Natural killer cell treated with Interleukin-12 subunit alpha and Interleukin-12 subunit beta and Interleukin-15 and Interleukin-18, amount 100 ng/mL, for 72 hours (primary cell): ENCODE measurements around the gene PJA2. TPM values are rescaled to one million over a fixed set of nuclear protein-coding genes. Genes with fewer than 3 reads are reported as not detected.
A peak's percentile ranks its signal among the peaks of the same experiment; 100 is the strongest.
"Not testable (repeated sequence)": the region's sequence is repeated elsewhere in the genome, so short reads cannot be mapped to it uniquely, and the experiment has no call there.

Experiments
- ATAC-seq, 2 donors: fragments of 150-1000 bp; cut with Tn5 transposase in 1 of 2; sonication (Bioruptor Pico), chemical (Tn5 transposase) in 1 of 2; 2 replicates each; pipeline ENCODE4 v1.10.0; 2021
- DNase-seq: peaks from one replicate; pipeline ENCODE4 v3.0.0; 2022; ENCODE audit warnings: low spot score
- H3K27ac Mint-ChIP-seq, 2 donors: 1 replicate in 1 of 2; 2 replicates in 1 of 2; pipeline ENCODE4 v1.8.0; 2022; ENCODE audit warnings: mixed read lengths in 2 of 2, mild to moderate bottlenecking in 1 of 2, moderate library complexity in 1 of 2
- H3K27me3 Mint-ChIP-seq, 2 donors: 1 replicate in 1 of 2; 2 replicates in 1 of 2; pipeline ENCODE4 v1.8.0; 2022; ENCODE audit warnings: mixed read lengths in 2 of 2
- H3K36me3 Mint-ChIP-seq: one replicate; pipeline ENCODE4 v1.8.0; 2022; ENCODE audit warnings: mixed read lengths
- H3K4me1 Mint-ChIP-seq, 2 donors: 1 replicate in 1 of 2; 2 replicates in 1 of 2; pipeline ENCODE4 v1.8.0; 2022; ENCODE audit warnings: low read depth in 2 of 2, mixed read lengths in 2 of 2, mild to moderate bottlenecking in 1 of 2
- H3K4me3 Mint-ChIP-seq: one replicate; pipeline ENCODE4 v1.8.0; 2022; ENCODE audit warnings: mixed read lengths
- H3K9me3 Mint-ChIP-seq: 2 replicates; pipeline ENCODE4 v1.8.0; 2022; ENCODE audit warnings: mixed read lengths
- total RNA-seq, 2 donors: library from RNA; stranded (reverse); gene quantifications; one replicate each; pipeline ENCODE4 v1.2.3, GENCODE V29; 2022

PJA2 gene
- total RNA-seq, 2 donors from 2014 or later, result 45.4 to 71.8 TPM

DNA sequence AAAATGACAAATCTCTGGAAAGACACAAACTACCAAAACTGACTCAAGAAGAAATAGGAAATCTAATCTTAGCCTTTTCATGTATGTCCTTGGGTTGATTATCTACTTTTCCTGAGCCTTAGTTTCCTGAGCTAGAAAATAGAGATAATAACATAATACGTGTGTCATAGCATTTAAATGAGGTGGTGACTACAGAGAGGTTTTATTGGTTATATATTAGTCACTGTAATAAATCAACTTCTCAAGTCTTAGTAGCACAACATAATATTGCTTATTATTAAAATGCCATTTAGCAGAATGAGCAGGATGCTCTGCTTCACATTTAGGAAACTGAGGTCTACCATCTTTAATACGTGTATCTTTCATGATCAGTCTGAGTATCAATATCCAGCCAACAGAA, 7.1 kb upstream of the PJA2 start:
- Mint-ChIP-seq H3K36me3 (peaks cover 8% of the 10 kb centered on the region), H3K4me1 (peaks cover 0 to 9% of the 10 kb centered on the region in 2 donors), H3K4me3 (no peak overlapping the region), H3K9me3 (peaks cover 8% of the 10 kb centered on the region), H3K27ac (no peak overlapping the region), H3K27me3 (no peaks in the 10 kb centered on the region)
- ATAC-seq, result no peak
- DNase-seq, result no peak

DNA sequence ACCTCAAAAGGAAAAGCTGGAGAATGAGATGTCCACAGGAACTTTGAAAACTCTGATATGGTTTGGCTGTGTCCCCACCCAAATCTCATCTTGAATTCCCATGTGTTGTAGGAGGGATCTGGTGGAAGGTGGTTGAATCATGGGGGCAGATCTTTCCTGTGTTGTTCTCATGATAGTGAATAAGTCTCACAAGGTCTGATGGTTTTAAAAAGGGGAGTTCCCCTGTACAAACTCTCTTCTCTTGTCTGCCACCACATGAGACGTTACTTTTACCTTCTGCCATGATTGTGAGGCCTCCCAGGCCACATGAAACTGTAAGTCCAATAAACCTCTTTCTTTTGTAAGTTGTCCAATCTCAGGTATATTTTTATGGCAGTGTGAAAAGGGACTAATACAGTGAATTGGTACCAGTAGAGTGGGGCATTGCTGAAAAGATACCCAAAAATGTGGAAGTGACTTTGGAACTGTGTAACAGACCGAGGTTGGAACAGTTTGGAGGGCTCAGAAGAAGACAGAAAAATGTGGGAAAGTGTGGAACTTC, 4.2 kb upstream of the PJA2 start:
- H3K27ac Mint-ChIP-seq, H3K9me3 Mint-ChIP-seq, H3K27me3 Mint-ChIP-seq, DNase-seq, H3K4me3 Mint-ChIP-seq, H3K36me3 Mint-ChIP-seq, ATAC-seq: not testable (repeated sequence)
- H3K4me1 Mint-ChIP-seq, result peaks cover 17 to 24% of the 10 kb centered on the region in 2 donors

DNA sequence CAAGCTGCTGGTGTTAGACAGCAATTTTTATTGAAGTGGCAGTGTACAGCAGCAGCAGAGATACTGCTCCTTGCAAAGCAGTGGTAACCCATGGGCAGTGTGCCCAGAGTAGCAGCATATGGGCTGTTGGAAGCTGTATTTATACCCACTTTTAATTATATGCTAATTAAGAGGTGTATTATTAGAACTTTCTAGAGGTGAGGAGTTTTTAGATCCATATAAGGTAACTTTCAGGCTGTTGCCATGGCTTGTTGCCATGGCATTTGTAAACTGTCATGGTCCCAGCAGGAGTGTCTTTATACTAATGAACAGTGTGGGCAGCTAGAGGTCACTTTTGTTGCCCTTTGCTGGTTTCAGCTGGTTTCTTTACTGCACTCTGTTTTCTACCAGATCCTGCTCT, 3.7 kb upstream of the PJA2 start:
- ATAC-seq, result no peak
- no peak for DNase-seq
- peaks cover 8% of the 10 kb centered on the region for H3K9me3 Mint-ChIP-seq
- peaks cover 17 to 24% of the 10 kb centered on the region in 2 donors for H3K4me1 Mint-ChIP-seq
- no peaks in the 10 kb centered on the region for H3K27me3 Mint-ChIP-seq
- peaks cover 8% of the 10 kb centered on the region for H3K36me3 Mint-ChIP-seq
- H3K4me3 Mint-ChIP-seq, result no peak overlapping the region
- H3K27ac Mint-ChIP-seq, result no peak overlapping the region

- Mint-ChIP-seq H3K4me3 (no peak overlapping the region), H3K27me3 (no peaks in the 10 kb centered on the region), H3K4me1 (peaks cover 17 to 24% of the 10 kb centered on the region in 2 donors), H3K36me3 (peaks cover 8% of the 10 kb centered on the region), H3K27ac (no peak overlapping the region), H3K9me3 (peaks cover 8% of the 10 kb centered on the region)
- no peak for DNase-seq
- ATAC-seq, result no peak
Measured at GRCh38 chr5:109412981-109413402, 3.2 kb upstream of the PJA2 start.

- Mint-ChIP-seq H3K27ac (peak overlapping the region in 1 of 2 donors; percentile 97), H3K4me1 (peaks cover 31 to 32% of the 10 kb centered on the region in 2 donors), H3K9me3 (peaks cover 8% of the 10 kb centered on the region), H3K36me3 (peaks cover 8% of the 10 kb centered on the region), H3K4me3 (no peak overlapping the region), H3K27me3 (no peaks in the 10 kb centered on the region)
- DNase-seq (no peak), ATAC-seq (no peak)
Measured at GRCh38 chr5:109411627-109412026, 1.9 kb upstream of the PJA2 start.

GRCh38 chr5:109411149-109411514, 1.4 kb upstream of the PJA2 start:
- Mint-ChIP-seq H3K27me3 (no peaks in the 10 kb centered on the region), H3K27ac (peak overlapping the region; percentile 97 to 98)

DNA sequence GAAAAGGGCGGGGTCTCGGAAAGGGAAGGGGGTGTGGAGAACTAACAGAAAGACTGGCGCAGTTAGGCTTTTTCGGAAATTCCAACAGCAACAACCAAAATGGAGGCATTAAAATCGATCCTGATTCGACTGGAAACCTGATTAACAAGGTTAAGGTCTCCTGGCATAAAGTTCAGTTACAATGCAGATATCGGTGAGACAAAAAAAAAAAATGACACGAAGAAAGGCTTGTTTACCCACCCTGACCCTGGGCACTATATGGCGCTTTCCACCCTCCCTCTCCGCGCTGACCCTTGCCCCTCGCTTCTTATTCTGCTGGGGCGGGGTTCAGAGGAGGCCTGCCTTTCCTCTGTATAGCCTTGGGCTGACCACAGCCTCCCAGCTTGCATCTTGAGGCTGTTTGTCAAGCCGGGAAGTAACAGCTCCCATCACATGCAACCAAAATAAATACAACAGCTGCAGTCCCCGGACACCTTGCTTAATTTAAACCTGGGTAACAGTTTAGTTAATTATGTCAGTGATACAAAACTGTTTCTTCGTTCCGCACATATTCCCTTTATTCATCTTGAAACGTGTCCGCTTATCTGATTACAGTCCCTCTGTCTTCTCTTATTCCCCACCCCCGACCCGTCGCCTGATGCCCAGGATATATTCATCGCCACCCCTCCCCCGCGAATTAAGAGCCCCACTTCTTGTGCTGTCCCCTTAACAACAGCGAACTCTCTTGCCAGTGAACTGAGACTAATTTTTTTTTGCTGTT, 795 bp upstream of the PJA2 start:
- H3K4me3 Mint-ChIP-seq, result peak overlapping the region; percentile 99
- peak; percentile 13 to 15 for ATAC-seq
- H3K9me3 Mint-ChIP-seq, result peaks cover 8% of the 10 kb centered on the region
- DNase-seq, result peak; percentile 66
- peak overlapping the region; percentile 97 to 98 for H3K27ac Mint-ChIP-seq
- H3K36me3 Mint-ChIP-seq, result peaks cover 8% of the 10 kb centered on the region
- no peaks in the 10 kb centered on the region for H3K27me3 Mint-ChIP-seq
- H3K4me1 Mint-ChIP-seq, result peaks cover 37 to 39% of the 10 kb centered on the region in 2 donors

More at GRCh38 chr5:109411149-109411514, 1.4 kb upstream of the PJA2 start:
- Mint-ChIP-seq H3K36me3 (peaks cover 8% of the 10 kb centered on the region), H3K9me3 (peaks cover 8% of the 10 kb centered on the region), H3K4me3 (peak overlapping the region; percentile 99), H3K4me1 (peaks cover 36 to 37% of the 10 kb centered on the region in 2 donors)
- no peak for DNase-seq
- ATAC-seq, result no peak

GRCh38 chr5:109408991-109409843, 557 bp downstream of the PJA2 start:
- H3K27ac Mint-ChIP-seq, result peak overlapping the region; percentile 97 to 98
- peaks cover 5% of the 10 kb centered on the region for H3K9me3 Mint-ChIP-seq
- H3K4me1 Mint-ChIP-seq, result peaks cover 43 to 48% of the 10 kb centered on the region in 2 donors
- peaks cover 3% of the 10 kb centered on the region for H3K36me3 Mint-ChIP-seq
- ATAC-seq (peak; percentile 67 to 73), DNase-seq (peak; percentile 95)
- peak overlapping the region; percentile 99 for H3K4me3 Mint-ChIP-seq
- no peaks in the 10 kb centered on the region for H3K27me3 Mint-ChIP-seq

DNA sequence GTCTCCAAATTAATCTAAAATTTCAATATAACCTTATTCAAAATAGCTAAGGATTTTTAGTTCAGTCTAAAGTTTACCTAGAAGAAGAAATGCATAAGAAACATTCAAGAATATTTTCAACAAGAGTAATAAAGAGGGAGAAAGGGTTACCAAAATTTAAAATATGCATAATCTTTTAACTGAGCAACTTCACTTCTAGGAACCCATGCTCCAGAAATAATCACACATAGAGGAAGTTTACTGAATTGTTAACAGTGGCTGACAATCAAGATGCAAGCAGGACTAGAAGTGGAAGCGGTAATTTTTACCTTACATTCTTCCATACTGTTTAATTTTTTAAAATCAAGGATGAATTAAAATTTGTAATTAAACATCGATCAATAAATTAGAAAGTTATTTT, 1.9 kb downstream of the PJA2 start:
- no peak for DNase-seq
- Mint-ChIP-seq H3K4me1 (peaks cover 45 to 56% of the 10 kb centered on the region in 2 donors), H3K27ac (peak overlapping the region; percentile 97 to 98), H3K9me3 (no peaks in the 10 kb centered on the region), H3K4me3 (peak overlapping the region; percentile 99), H3K27me3 (no peaks in the 10 kb centered on the region), H3K36me3 (no peaks in the 10 kb centered on the region)
- ATAC-seq, result no peak

DNA sequence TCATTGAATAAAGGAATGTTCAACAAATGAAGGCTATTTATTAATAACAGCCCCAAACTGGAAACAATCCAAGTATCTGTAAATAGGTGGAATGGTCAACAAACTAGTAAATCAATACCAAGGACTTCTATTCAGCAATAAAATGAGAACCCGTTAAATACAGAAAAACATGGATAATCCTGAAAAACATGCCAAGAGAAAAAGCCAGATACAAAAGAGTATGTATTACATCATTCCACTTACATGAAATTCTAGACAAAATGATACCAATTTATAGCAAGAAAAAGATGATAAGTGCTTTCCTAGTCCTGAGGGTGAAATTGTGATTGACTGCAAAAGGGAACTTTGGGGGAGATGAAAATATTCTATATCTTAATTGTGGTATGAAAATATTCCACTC, 3.1 kb downstream of the PJA2 start:
- Mint-ChIP-seq H3K36me3 (peaks cover 4% of the 10 kb centered on the region), H3K4me1 (peaks cover 55 to 68% of the 10 kb centered on the region in 2 donors), H3K4me3 (peak overlapping the region; percentile 99), H3K27ac (peak overlapping the region; percentile 97 to 98), H3K9me3 (no peaks in the 10 kb centered on the region), H3K27me3 (no peaks in the 10 kb centered on the region)
- DNase-seq (no peak), ATAC-seq (no peak)

- Mint-ChIP-seq H3K27ac (peak overlapping the region; percentile 20 to 89), H3K4me3 (peak overlapping the region; percentile 58), H3K36me3 (peaks cover 9% of the 10 kb centered on the region), H3K27me3 (no peaks in the 10 kb centered on the region), H3K4me1 (peaks cover 57 to 72% of the 10 kb centered on the region in 2 donors), H3K9me3 (no peaks in the 10 kb centered on the region)
- ATAC-seq (no peak), DNase-seq (no peak)
Measured at GRCh38 chr5:109404428-109404960, 5.3 kb downstream of the PJA2 start.

DNA sequence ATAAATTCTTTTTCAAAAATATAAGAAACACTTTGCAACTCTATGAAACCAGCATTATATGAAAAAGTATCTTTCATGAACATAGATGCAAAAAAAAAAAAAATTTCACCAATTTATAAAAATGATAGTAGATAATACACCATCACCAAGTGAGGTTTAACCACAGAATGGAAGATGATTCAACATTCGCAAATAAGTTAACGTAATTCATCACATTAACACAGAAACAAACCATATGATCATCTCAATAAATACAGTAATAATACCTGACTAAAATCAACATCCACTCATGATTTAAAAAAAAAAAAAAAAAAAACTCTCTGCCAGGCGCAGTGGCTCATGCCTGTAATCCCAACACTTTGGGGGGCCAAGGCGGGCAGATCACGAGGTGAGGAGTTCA, 6.3 kb downstream of the PJA2 start:
- Mint-ChIP-seq H3K4me1 (peaks cover 58 to 72% of the 10 kb centered on the region in 2 donors), H3K9me3 (no peaks in the 10 kb centered on the region), H3K27me3 (no peaks in the 10 kb centered on the region), H3K27ac (peak overlapping the region; percentile 44 to 89), H3K36me3 (peaks cover 12% of the 10 kb centered on the region), H3K4me3 (peak overlapping the region; percentile 67)
- no peak for ATAC-seq
- DNase-seq, result no peak

- DNase-seq (no peak), ATAC-seq (no peak)
- H3K4me1 Mint-ChIP-seq, result peaks cover 50 to 54% of the 10 kb centered on the region in 2 donors
- H3K4me3 Mint-ChIP-seq, result peak overlapping the region; percentile 42
- H3K27ac Mint-ChIP-seq, result peak overlapping the region in 1 of 2 donors; percentile 58
- no peaks in the 10 kb centered on the region for H3K9me3 Mint-ChIP-seq
- peaks cover 12% of the 10 kb centered on the region for H3K36me3 Mint-ChIP-seq
- no peaks in the 10 kb centered on the region for H3K27me3 Mint-ChIP-seq
Measured at GRCh38 chr5:109399092-109399759, 10.5 kb downstream of the PJA2 start.
